T-helper 22 cell (primary cell): ENCODE measurements around the gene TUB.

Experiments
- DNase-seq: peaks from one replicate; pipeline ENCODE4 v3.0.0-alpha.2; 2020; ENCODE audit warnings: low read depth

Gene TUB

GRCh38 chr11:8047382-8047781 is 33.6 kb upstream of the TUB start:
- DNase-seq: no peak

GRCh38 chr11:8049084-8049483 is 31.9 kb upstream of the TUB start:
- no peak for DNase-seq

GRCh38 chr11:8055091-8055835 is 25.7 kb upstream of the TUB start:
- no peak for DNase-seq

GRCh38 chr11:8055836-8056526 is 25.0 kb upstream of the TUB start:
- no peak for DNase-seq

GRCh38 chr11:8056810-8057463 is 24.1 kb upstream of the TUB start:
- no peak for DNase-seq

GRCh38 chr11:8058216-8058615 is 22.8 kb upstream of the TUB start:
- DNase-seq: no peak

- no peak for DNase-seq
These were observed 22.0 kb upstream of the TUB start for GRCh38 chr11:8059030-8059429.

GRCh38 chr11:8059571-8060011 is 21.4 kb upstream of the TUB start:
- no peak for DNase-seq

- no peak for DNase-seq
These were observed 20.8 kb upstream of the TUB start for GRCh38 chr11:8060146-8060719.

- no peak for DNase-seq
These were observed 20.0 kb upstream of the TUB start for GRCh38 chr11:8060801-8061554.

- no peak for DNase-seq
These were observed 19.2 kb upstream of the TUB start for GRCh38 chr11:8061555-8062428.

- DNase-seq: no peak
These were observed 18.2 kb upstream of the TUB start for GRCh38 chr11:8062781-8063257.

- no peak for DNase-seq
These were observed 17.7 kb upstream of the TUB start for GRCh38 chr11:8063324-8063723.

- no peak for DNase-seq
These were observed 16.0 kb upstream of the TUB start for GRCh38 chr11:8065031-8065430.

GRCh38 chr11:8066036-8066910 is 14.7 kb upstream of the TUB start:
- no peak for DNase-seq

GRCh38 chr11:8066911-8067455 is 14.0 kb upstream of the TUB start:
- DNase-seq: no peak

GRCh38 chr11:8067567-8067928 is 13.5 kb upstream of the TUB start:
- no peak for DNase-seq

GRCh38 chr11:8067929-8068575 is 13.0 kb upstream of the TUB start:
- DNase-seq: no peak

- DNase-seq: no peak
These were observed 12.3 kb upstream of the TUB start for GRCh38 chr11:8068605-8069221.
